Measurements from ENCODE around the gene IFI44. TPM values are rescaled to one million over a fixed set of nuclear protein-coding genes. Genes with fewer than 3 reads are reported as not detected.

Gene IFI44
- total and polyA plus RNA-seq, 4 donors = 5.9 to 17.9 (median 9.7) TPM

DNA sequence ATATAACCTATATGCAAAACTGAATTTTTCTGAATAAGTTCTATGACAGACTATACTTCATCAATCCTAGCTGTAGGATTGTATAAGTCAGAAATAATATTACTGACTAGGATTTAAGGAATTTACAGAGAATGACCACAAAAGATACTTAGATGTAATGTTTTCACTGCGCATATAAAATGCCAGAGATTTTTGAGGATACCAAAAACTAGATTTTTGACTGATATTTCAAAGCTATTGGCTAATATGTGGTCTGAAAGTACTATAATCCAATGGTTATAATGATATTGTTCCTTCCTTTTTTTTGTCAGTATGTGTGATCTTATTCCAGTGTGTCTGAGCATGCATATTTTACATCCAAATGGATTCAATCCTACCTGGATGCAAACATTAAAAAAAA, 46.4 kb upstream of the IFI44 start (continued):
- TF ChIP-seq, protein P1, sequence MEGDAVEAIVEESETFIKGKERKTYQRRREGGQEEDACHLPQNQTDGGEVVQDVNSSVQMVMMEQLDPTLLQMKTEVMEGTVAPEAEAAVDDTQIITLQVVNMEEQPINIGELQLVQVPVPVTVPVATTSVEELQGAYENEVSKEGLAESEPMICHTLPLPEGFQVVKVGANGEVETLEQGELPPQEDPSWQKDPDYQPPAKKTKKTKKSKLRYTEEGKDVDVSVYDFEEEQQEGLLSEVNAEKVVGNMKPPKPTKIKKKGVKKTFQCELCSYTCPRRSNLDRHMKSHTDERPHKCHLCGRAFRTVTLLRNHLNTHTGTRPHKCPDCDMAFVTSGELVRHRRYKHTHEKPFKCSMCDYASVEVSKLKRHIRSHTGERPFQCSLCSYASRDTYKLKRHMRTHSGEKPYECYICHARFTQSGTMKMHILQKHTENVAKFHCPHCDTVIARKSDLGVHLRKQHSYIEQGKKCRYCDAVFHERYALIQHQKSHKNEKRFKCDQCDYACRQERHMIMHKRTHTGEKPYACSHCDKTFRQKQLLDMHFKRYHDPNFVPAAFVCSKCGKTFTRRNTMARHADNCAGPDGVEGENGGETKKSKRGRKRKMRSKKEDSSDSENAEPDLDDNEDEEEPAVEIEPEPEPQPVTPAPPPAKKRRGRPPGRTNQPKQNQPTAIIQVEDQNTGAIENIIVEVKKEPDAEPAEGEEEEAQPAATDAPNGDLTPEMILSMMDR (IDR thresholded peaks at IDR 0.05; ENCODE audit: low read depth, low read length, missing input control) = no peak
- TF ChIP-seq NR2F2 (IDR thresholded peaks at IDR 0.05) = no peak
- no peak for TF ChIP-seq HNF4A (conservative IDR thresholded peaks at IDR 0.05)
- no peak for TF ChIP-seq TAF1 (conservative IDR thresholded peaks at IDR 0.05)
- TF ChIP-seq YY1 (IDR thresholded peaks at IDR 0.05) = no peak
- TF ChIP-seq FOXA1 (IDR thresholded peaks at IDR 0.05) = no peak
- TF ChIP-seq, protein P2, sequence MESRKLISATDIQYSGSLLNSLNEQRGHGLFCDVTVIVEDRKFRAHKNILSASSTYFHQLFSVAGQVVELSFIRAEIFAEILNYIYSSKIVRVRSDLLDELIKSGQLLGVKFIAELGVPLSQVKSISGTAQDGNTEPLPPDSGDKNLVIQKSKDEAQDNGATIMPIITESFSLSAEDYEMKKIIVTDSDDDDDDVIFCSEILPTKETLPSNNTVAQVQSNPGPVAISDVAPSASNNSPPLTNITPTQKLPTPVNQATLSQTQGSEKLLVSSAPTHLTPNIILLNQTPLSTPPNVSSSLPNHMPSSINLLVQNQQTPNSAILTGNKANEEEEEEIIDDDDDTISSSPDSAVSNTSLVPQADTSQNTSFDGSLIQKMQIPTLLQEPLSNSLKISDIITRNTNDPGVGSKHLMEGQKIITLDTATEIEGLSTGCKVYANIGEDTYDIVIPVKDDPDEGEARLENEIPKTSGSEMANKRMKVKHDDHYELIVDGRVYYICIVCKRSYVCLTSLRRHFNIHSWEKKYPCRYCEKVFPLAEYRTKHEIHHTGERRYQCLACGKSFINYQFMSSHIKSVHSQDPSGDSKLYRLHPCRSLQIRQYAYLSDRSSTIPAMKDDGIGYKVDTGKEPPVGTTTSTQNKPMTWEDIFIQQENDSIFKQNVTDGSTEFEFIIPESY (IDR thresholded peaks at IDR 0.05) = no peak

DNA sequence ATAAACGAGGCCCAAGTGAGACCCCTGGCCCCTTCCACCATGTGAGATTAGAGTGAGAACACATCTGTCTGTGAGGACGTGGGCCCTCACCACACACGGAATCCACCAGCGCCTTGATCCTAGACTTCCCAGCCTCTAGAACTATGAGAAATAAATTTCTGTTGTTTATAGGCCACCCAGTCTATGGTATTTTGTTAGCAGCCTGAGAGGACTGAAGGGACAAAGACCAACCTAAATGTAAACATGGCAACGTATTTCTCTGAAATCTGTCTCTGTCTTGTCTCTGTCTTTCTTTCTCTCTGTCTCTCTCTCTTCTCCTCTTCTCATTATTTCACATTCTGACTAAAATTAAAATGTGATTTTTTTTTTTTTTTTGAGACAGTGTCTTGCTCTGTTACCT, 45.0 kb upstream of the IFI44 start:
- DNase-seq (ENCODE audit: low spot score) = no peak
- H3K27ac ChIP-seq (ENCODE audit: low read depth in 1 of 2, low read length in 2 of 2) = no peak overlapping the region
- TF ChIP-seq, protein P3, sequence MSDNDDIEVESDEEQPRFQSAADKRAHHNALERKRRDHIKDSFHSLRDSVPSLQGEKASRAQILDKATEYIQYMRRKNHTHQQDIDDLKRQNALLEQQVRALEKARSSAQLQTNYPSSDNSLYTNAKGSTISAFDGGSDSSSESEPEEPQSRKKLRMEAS (IDR thresholded peaks at IDR 0.05) = no peak
- TF ChIP-seq, protein P2 (IDR thresholded peaks at IDR 0.05) = no peak
- TF ChIP-seq, protein P1 (IDR thresholded peaks at IDR 0.05; ENCODE audit: low read depth, low read length, missing input control) = no peak
- no peak for TF ChIP-seq FOXA2 (IDR thresholded peaks at IDR 0.05)
- TF ChIP-seq, protein P4, sequence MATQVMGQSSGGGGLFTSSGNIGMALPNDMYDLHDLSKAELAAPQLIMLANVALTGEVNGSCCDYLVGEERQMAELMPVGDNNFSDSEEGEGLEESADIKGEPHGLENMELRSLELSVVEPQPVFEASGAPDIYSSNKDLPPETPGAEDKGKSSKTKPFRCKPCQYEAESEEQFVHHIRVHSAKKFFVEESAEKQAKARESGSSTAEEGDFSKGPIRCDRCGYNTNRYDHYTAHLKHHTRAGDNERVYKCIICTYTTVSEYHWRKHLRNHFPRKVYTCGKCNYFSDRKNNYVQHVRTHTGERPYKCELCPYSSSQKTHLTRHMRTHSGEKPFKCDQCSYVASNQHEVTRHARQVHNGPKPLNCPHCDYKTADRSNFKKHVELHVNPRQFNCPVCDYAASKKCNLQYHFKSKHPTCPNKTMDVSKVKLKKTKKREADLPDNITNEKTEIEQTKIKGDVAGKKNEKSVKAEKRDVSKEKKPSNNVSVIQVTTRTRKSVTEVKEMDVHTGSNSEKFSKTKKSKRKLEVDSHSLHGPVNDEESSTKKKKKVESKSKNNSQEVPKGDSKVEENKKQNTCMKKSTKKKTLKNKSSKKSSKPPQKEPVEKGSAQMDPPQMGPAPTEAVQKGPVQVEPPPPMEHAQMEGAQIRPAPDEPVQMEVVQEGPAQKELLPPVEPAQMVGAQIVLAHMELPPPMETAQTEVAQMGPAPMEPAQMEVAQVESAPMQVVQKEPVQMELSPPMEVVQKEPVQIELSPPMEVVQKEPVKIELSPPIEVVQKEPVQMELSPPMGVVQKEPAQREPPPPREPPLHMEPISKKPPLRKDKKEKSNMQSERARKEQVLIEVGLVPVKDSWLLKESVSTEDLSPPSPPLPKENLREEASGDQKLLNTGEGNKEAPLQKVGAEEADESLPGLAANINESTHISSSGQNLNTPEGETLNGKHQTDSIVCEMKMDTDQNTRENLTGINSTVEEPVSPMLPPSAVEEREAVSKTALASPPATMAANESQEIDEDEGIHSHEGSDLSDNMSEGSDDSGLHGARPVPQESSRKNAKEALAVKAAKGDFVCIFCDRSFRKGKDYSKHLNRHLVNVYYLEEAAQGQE (IDR thresholded peaks at IDR 0.05) = no peak
- no peak for TF ChIP-seq JUND (IDR thresholded peaks at IDR 0.05)
- no peak for TF ChIP-seq HNF4A (conservative IDR thresholded peaks at IDR 0.05)
- no peak for TF ChIP-seq TAF1 (conservative IDR thresholded peaks at IDR 0.05)
- TF ChIP-seq, protein P5, sequence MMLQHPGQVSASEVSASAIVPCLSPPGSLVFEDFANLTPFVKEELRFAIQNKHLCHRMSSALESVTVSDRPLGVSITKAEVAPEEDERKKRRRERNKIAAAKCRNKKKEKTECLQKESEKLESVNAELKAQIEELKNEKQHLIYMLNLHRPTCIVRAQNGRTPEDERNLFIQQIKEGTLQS (IDR thresholded peaks at IDR 0.05) = no peak
- TF ChIP-seq RXRA (IDR thresholded peaks at IDR 0.05) = no peak
- TF ChIP-seq NR2F2 (IDR thresholded peaks at IDR 0.05) = no peak
- no peak for TF ChIP-seq SP1 (IDR thresholded peaks at IDR 0.05)
- TF ChIP-seq RAD21 (IDR thresholded peaks at IDR 0.05) = no peak
- no peak for TF ChIP-seq GABPA (IDR thresholded peaks at IDR 0.05 in 1 of 2, conservative IDR thresholded peaks at IDR 0.05 in 1 of 2)
- H3K9me3 ChIP-seq (ENCODE audit: control insufficient read depth in 4 of 4, low read length in 3 of 4) = no peaks in the 10 kb centered on the region
- no peaks in the 10 kb centered on the region for H3K4me1 ChIP-seq (ENCODE audit: control insufficient read depth in 4 of 4, insufficient read depth in 4 of 4, low read length in 3 of 4)
- no peaks in the 10 kb centered on the region for H3K36me3 ChIP-seq (ENCODE audit: control insufficient read depth in 4 of 4, insufficient read depth in 3 of 4, low read depth in 1 of 4, low read length in 3 of 4)
- H3K9ac ChIP-seq (ENCODE audit: low read depth in 1 of 2, low read length in 2 of 2) = no peak overlapping the region
- H3K27me3 ChIP-seq (ENCODE audit: control insufficient read depth in 4 of 4, insufficient read depth in 4 of 4, low read length in 3 of 4) = no peaks in the 10 kb centered on the region
- H3K4me3 ChIP-seq (ENCODE audit: low read depth in 1 of 3, low read length in 3 of 3) = no peak overlapping the region
- WGBS = 79% methylated on average over 5 of the region's 5 CpGs
